Nephron (organoid): Measurements from ENCODE around the gene BRIP1.

Experiments used
- H3K27ac Mint-ChIP-seq, 3 experiments: 2 replicates each; pipeline ENCODE4 v1.8.0; 2020; ENCODE audit warnings: mixed read lengths in 3 of 3, mild to moderate bottlenecking in 2 of 3, moderate library complexity in 1 of 3
- H3K27me3 Mint-ChIP-seq: 2 replicates; pipeline ENCODE4 v1.8.0; 2021; ENCODE audit warnings: low read depth, mild to moderate bottlenecking, moderate library complexity, mixed read lengths
- H3K36me3 Mint-ChIP-seq: 2 replicates; pipeline ENCODE4 v1.8.0; 2020; ENCODE audit warnings: low read depth, mixed read lengths
- H3K4me1 Mint-ChIP-seq: 2 replicates; pipeline ENCODE4 v1.8.0; 2020; ENCODE audit warnings: mixed read lengths
- H3K4me3 Mint-ChIP-seq, 3 experiments: 2 replicates each; pipeline ENCODE4 v1.8.0; 2020; ENCODE audit warnings: mild to moderate bottlenecking in 3 of 3, mixed read lengths in 3 of 3, moderate library complexity in 2 of 3
- H3K9me3 Mint-ChIP-seq: 2 replicates; pipeline ENCODE4 v1.8.0; 2020; ENCODE audit warnings: mixed read lengths
- CTCF ChIP-seq, 3 experiments: fragments of 200-600 bp; sonication (generic); IDR thresholded peaks; one replicate each; pipeline ENCODE4 v1.5.0; 2021; ENCODE audit warnings: antibody characterized with exemption in 3 of 3; ENCODE audit not compliant: unreplicated experiment in 3 of 3

Gene BRIP1

GRCh38 chr17:61837175-61838051, 25.9 kb downstream of the BRIP1 start:
- no peaks in the 10 kb centered on the region for H3K9me3 Mint-ChIP-seq
- no peaks in the 10 kb centered on the region for H3K4me1 Mint-ChIP-seq
- H3K4me3 Mint-ChIP-seq: no peak overlapping the region
- H3K27me3 Mint-ChIP-seq: no peaks in the 10 kb centered on the region
- no peak overlapping the region for H3K27ac Mint-ChIP-seq
- H3K36me3 Mint-ChIP-seq: peaks cover 5% of the 10 kb centered on the region
- peak; percentile 78 to 87 (median 86) for TF ChIP-seq CTCF (IDR thresholded peaks at IDR 0.05; ENCODE audit: unreplicated experiment in 3 of 3)

GRCh38 chr17:61836266-61837174, 26.8 kb downstream of the BRIP1 start:
- no peaks in the 10 kb centered on the region for H3K9me3 Mint-ChIP-seq
- no peak overlapping the region for H3K4me3 Mint-ChIP-seq
- TF ChIP-seq CTCF (IDR thresholded peaks at IDR 0.05; ENCODE audit: unreplicated experiment in 3 of 3): no peak
- H3K27me3 Mint-ChIP-seq: no peaks in the 10 kb centered on the region
- H3K27ac Mint-ChIP-seq: no peak overlapping the region
- H3K4me1 Mint-ChIP-seq: no peaks in the 10 kb centered on the region
- no peaks in the 10 kb centered on the region for H3K36me3 Mint-ChIP-seq

GRCh38 chr17:61835606-61836005, 27.7 kb downstream of the BRIP1 start:
- Mint-ChIP-seq H3K27ac (no peak overlapping the region), H3K27me3 (no peaks in the 10 kb centered on the region), H3K9me3 (no peaks in the 10 kb centered on the region), H3K36me3 (no peaks in the 10 kb centered on the region), H3K4me1 (no peaks in the 10 kb centered on the region), H3K4me3 (no peak overlapping the region)
- no peak for TF ChIP-seq CTCF (IDR thresholded peaks at IDR 0.05; ENCODE audit: unreplicated experiment in 3 of 3)

- Mint-ChIP-seq H3K9me3 (no peaks in the 10 kb centered on the region), H3K4me1 (no peaks in the 10 kb centered on the region), H3K27ac (no peak overlapping the region), H3K27me3 (no peaks in the 10 kb centered on the region), H3K4me3 (no peak overlapping the region), H3K36me3 (peaks cover under 1% of the 10 kb centered on the region)
- TF ChIP-seq CTCF (IDR thresholded peaks at IDR 0.05; ENCODE audit: unreplicated experiment in 3 of 3): no peak
Measured at GRCh38 chr17:61834610-61835009, 28.7 kb downstream of the BRIP1 start.

- no peak for TF ChIP-seq CTCF (IDR thresholded peaks at IDR 0.05; ENCODE audit: unreplicated experiment in 3 of 3)
- H3K27ac Mint-ChIP-seq: no peak overlapping the region
- no peaks in the 10 kb centered on the region for H3K4me1 Mint-ChIP-seq
- no peak overlapping the region for H3K4me3 Mint-ChIP-seq
- no peaks in the 10 kb centered on the region for H3K27me3 Mint-ChIP-seq
- H3K9me3 Mint-ChIP-seq: peaks cover 2% of the 10 kb centered on the region
- peaks cover 9% of the 10 kb centered on the region for H3K36me3 Mint-ChIP-seq
Measured at GRCh38 chr17:61833536-61834193, 29.7 kb downstream of the BRIP1 start.
